HepG2 (cell line): ENCODE measurements around the gene TBC1D7. TPM values are rescaled to one million over a fixed set of nuclear protein-coding genes. Genes with fewer than 3 reads are reported as not detected.
A peak's percentile ranks its signal among the peaks of the same experiment; 100 is the strongest.

Experiments
- AGO2 ChIP-seq: fragments of 200-400 bp; formaldehyde crosslinking; optimal IDR thresholded peaks from 2 replicates; pipeline ENCODE3; 2017; ENCODE audit warnings: mild to moderate bottlenecking, low read depth, low read length, moderate library complexity
- ATM ChIP-seq: fragments of 450-650 bp; IDR thresholded peaks from 2 replicates; pipeline ENCODE4 v1.7.1; 2017; ENCODE audit warnings: mild to moderate bottlenecking, borderline replicate concordance
- GABPA ChIP-seq, 2 experiments: IDR thresholded peaks; 2 replicates each; pipeline ENCODE4 v1.6.1; 2011 to 2016; ENCODE audit warnings: low read depth in 2 of 2, low read length in 1 of 2, missing biosample characterization in 1 of 2, missing genetic modification characterization in 1 of 2
- IKZF1 ChIP-seq: fragments of 450-650 bp; IDR thresholded peaks from 2 replicates; pipeline ENCODE4 v1.7.1; 2016
- KLF15 ChIP-seq: sonication (generic); formaldehyde crosslinking; IDR thresholded peaks from 2 replicates; pipeline ENCODE4 v1.8.1; 2023; ENCODE audit warnings: borderline replicate concordance, mild to moderate bottlenecking, inconsistent platforms, missing genetic modification reagents, mixed read lengths
- MNT ChIP-seq: fragments of 450-650 bp; IDR thresholded peaks from 2 replicates; pipeline ENCODE4 v1.6.1; 2016
- PBX3 ChIP-seq: sonication (generic); formaldehyde crosslinking; IDR thresholded peaks from 2 replicates; pipeline ENCODE4 v1.8.1; 2023; ENCODE audit warnings: missing genetic modification reagents, inconsistent platforms, borderline replicate concordance
- RBAK ChIP-seq: sonication (generic); formaldehyde crosslinking; IDR thresholded peaks from 2 replicates; pipeline ENCODE4 v1.5.1; 2020; ENCODE audit warnings: mild to moderate bottlenecking, missing genetic modification reagents
- RFXAP ChIP-seq: sonication (generic); formaldehyde crosslinking; IDR thresholded peaks from 2 replicates; pipeline ENCODE4 v1.4.0; 2020; ENCODE audit warnings: missing genetic modification reagents, borderline replicate concordance
- THAP11 ChIP-seq: IDR thresholded peaks from 2 replicates; pipeline ENCODE4 v1.6.1; 2016; ENCODE audit warnings: missing biosample characterization, missing genetic modification reagents
- ZHX2 ChIP-seq, 2 experiments: sonication (generic) in 1 of 2; formaldehyde crosslinking in 1 of 2; IDR thresholded peaks; 2 replicates each; pipeline versions ENCODE4 v1.6.1 to v1.9.0; 2014 to 2022; ENCODE audit warnings: antibody characterized with exemption in 1 of 2, borderline replicate concordance in 1 of 2, inconsistent platforms in 1 of 2, low read depth in 1 of 2, missing genetic modification reagents in 1 of 2
- ZMYM2 ChIP-seq: sonication (generic); formaldehyde crosslinking; IDR thresholded peaks from 2 replicates; pipeline ENCODE4 v1.8.0; 2022; ENCODE audit warnings: mild to moderate bottlenecking, missing genetic modification reagents
- ZNF136 ChIP-seq: sonication (generic); formaldehyde crosslinking; IDR thresholded peaks from 2 replicates; pipeline ENCODE4 v1.8.1; 2022; ENCODE audit warnings: low read depth, mild to moderate bottlenecking, moderate library complexity, missing genetic modification reagents
- ZNF160 ChIP-seq: sonication (generic); formaldehyde crosslinking; IDR thresholded peaks from 2 replicates; pipeline ENCODE4 v1.8.0; 2022; ENCODE audit warnings: mild to moderate bottlenecking, inconsistent platforms, missing genetic modification reagents
- ZNF263 ChIP-seq: sonication (generic); formaldehyde crosslinking; IDR thresholded peaks from 2 replicates; pipeline ENCODE4 v1.4.0; 2020; ENCODE audit warnings: missing genetic modification reagents
- ZNF350 ChIP-seq: sonication (generic); formaldehyde crosslinking; IDR thresholded peaks from 2 replicates; pipeline ENCODE4 v1.4.0; 2020; ENCODE audit warnings: mild to moderate bottlenecking, low read depth, missing genetic modification reagents, borderline replicate concordance
- ZNF367 ChIP-seq: sonication (generic); formaldehyde crosslinking; IDR thresholded peaks from 2 replicates; pipeline ENCODE4 v1.4.0; 2020; ENCODE audit warnings: missing genetic modification reagents, borderline replicate concordance
- polyA plus RNA-seq, 8 experiments: library from polyadenylated mRNA; depleted of rRNA in 3 of 8; stranded (reverse) in 7 of 8; unstranded in 1 of 8; fragments of >200 nt; fragmentation: Illumina TruSeq in 4 of 8; extraction: Trizol in 4 of 8; gene quantifications; 2 replicates each; pipeline versions ENCODE4 v1.2.1 to v1.2.3, GENCODE V29; 2011 to 2016; ENCODE audit warnings: low read depth in 4 of 8, missing spikeins in 1 of 8, mixed read lengths in 1 of 8; ENCODE audit not compliant: insufficient read depth in 1 of 8
- total RNA-seq, 5 experiments: library from RNA; depleted of rRNA; stranded (reverse); fragments of >200 nt; fragmentation: Illumina TruSeq; extraction: Trizol; gene quantifications; 2 replicates each; pipeline ENCODE4 v1.2.3, GENCODE V29; 2016; ENCODE audit warnings: low read depth in 1 of 5

Gene TBC1D7
- total and polyA plus RNA-seq, 2 of the 13 experiments (the other 11 are each of a cell fraction or from before 2014, with no cell fraction given): 23.3 to 30.8 TPM

DNA sequence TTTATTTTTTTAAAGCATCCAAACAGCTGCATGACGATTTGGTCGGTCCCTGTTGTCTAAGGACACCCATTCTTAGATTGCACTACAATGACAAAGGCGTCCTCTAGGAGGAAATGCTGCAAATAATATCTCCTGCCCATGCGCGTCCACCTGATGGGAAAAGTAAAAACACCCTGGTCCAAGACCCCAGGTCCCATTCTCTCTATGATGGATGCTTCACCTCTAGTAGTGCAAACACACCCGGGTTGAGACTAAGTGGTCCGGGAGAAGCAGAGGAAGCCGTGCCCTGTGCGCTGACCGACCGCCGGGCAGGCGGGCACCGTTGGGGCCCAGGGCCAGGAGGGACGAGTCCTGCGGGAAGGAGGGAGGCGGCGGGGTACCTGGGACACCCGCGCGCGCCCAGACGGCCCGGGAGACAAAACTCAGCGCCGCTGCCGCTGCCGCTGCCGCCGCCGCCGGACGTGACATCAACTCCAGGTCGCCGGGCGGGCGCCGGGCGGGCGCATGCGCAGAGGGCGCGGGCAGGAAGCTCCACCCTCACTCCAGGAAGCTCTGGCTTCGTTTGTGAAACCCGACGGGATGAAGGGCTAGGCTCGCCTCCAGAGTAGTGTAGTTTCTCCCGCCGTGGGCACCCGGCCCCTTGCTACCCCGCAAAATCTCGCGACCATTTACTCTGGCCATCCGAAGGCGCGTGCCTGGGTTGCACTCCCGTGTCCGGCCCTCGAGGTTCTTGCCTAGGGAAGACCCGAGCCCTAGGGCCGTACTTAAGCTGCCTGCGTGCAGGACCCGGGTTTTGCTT lies at the start of gene TBC1D7 (continued):
- TF ChIP-seq THAP11 (CRISPR knock-in tag) (peak; percentile 84), ZNF160 (0 out of 2 replicates have a peak, but pooled peaks have one; percentile 53), RBAK (CRISPR knock-in tag) (no peak), ZMYM2 (CRISPR knock-in tag) (no peak; the same call in 1 of the 2 replicates), ZNF367 (no peak), ZNF263 (CRISPR knock-in tag) (no peak), AGO2 (peak; percentile 55), GABPA (IDR thresholded peaks at IDR 0.05; ENCODE audit: low read depth, low read length) (peak; percentile 73), GABPA (CRISPR knock-in tag; IDR thresholded peaks at IDR 0.05; ENCODE audit: low read depth) (peak; percentile 81), MNT (no peak), ZNF136 (CRISPR knock-in tag) (peak; percentile 40; the same call in 1 of the 2 replicates), ATM (no peak), IKZF1 (no peak), RFXAP (peak; percentile 47; the same call in 1 of the 2 replicates), ZHX2 (IDR thresholded peaks at IDR 0.05; ENCODE audit: low read depth) (peak; percentile 63; the same call in 1 of the 2 replicates), ZHX2 (CRISPR knock-in tag; IDR thresholded peaks at IDR 0.05; ENCODE audit: borderline replicate concordance) (no peak), PBX3 (CRISPR knock-in tag) (no peak), ZNF350 (CRISPR knock-in tag) (peak; percentile 67; the same call in 1 of the 2 replicates), KLF15 (CRISPR knock-in tag) (no peak)
